HG02981 (cell line): Measurements from ENCODE around the gene LRP1B.

Experiments
- ATAC-seq: cut with Tn5 transposase; IDR thresholded peaks from one replicate; pipeline ENCODE4 v1.9.1; 2021; ENCODE audit warnings: mild to moderate bottlenecking, moderate library complexity; ENCODE audit not compliant: unreplicated experiment

Gene LRP1B

GRCh38 chr2:140246058-140246457 is 1884.8 kb downstream of the LRP1B start:
- no peak for ATAC-seq

GRCh38 chr2:140242889-140243288 is 1887.9 kb downstream of the LRP1B start:
- no peak for ATAC-seq

GRCh38 chr2:140234116-140234515 is 1896.7 kb downstream of the LRP1B start:
- no peak for ATAC-seq

- ATAC-seq = no peak
Observed at GRCh38 chr2:140210963-140211362, 1919.9 kb downstream of the LRP1B start.

- ATAC-seq = no peak
Observed at GRCh38 chr2:140205093-140205492, 1925.7 kb downstream of the LRP1B start.

GRCh38 chr2:140203347-140203746 is 1927.5 kb downstream of the LRP1B start:
- ATAC-seq = no peak

GRCh38 chr2:140201572-140201971 is 1929.2 kb downstream of the LRP1B start:
- no peak for ATAC-seq

GRCh38 chr2:140200764-140201163 is 1930.1 kb downstream of the LRP1B start:
- ATAC-seq = peak; percentile 69

- ATAC-seq = peak; percentile 52
Observed at GRCh38 chr2:140200307-140200706, 1930.5 kb downstream of the LRP1B start.

GRCh38 chr2:140199312-140199711 is 1931.5 kb downstream of the LRP1B start:
- no peak for ATAC-seq

- ATAC-seq = no peak
Observed at GRCh38 chr2:140187086-140187485, 1943.7 kb downstream of the LRP1B start.

- no peak for ATAC-seq
Observed at GRCh38 chr2:140186313-140186712, 1944.5 kb downstream of the LRP1B start.

- ATAC-seq = no peak
Observed at GRCh38 chr2:140185076-140185475, 1945.7 kb downstream of the LRP1B start.

GRCh38 chr2:140183056-140183765 is 1947.6 kb downstream of the LRP1B start:
- ATAC-seq = no peak
